A549 (cell line): Measurements from ENCODE around the gene SART3.
A peak's percentile ranks its signal among the peaks of the same experiment; 100 is the strongest.

ENCODE experiments used
- EP300 ChIP-seq, 2 experiments: fragments of >200 bp; sonication (Bioruptor Twin); formaldehyde crosslinking; IDR thresholded peaks; 2 replicates in 1 of 2; 3 replicates in 1 of 2; pipeline ENCODE4 v1.6.1; 2016 to 2017
- ESRRA ChIP-seq: fragments of 150-350 bp; IDR thresholded peaks from 2 replicates; pipeline ENCODE4 v1.6.1; 2014; ENCODE audit warnings: mild to moderate bottlenecking, low read length, borderline replicate concordance
- HDAC2 ChIP-seq: fragments of 200-600 bp; sonication (generic); IDR thresholded peaks from 2 replicates; pipeline ENCODE4 v1.6.1; 2016
- JUNB ChIP-seq: fragments of >200 bp; sonication (Bioruptor Twin); formaldehyde crosslinking; IDR thresholded peaks from 2 replicates; pipeline ENCODE4 v1.6.1; 2016
- KDM1A ChIP-seq: fragments of 200-600 bp; sonication (generic); IDR thresholded peaks from 2 replicates; pipeline ENCODE4 v1.6.1; 2016; ENCODE audit warnings: low read depth, mild to moderate bottlenecking
- KDM5A ChIP-seq: fragments of 200-600 bp; sonication (generic); IDR thresholded peaks from 2 replicates; pipeline ENCODE4 v1.6.1; 2016; ENCODE audit warnings: antibody characterized with exemption, mild to moderate bottlenecking
- MAZ ChIP-seq: fragments of 150-350 bp; IDR thresholded peaks from 2 replicates; pipeline ENCODE4 v1.6.1; 2014; ENCODE audit warnings: antibody characterized with exemption, low read depth, low read length, borderline replicate concordance
- NR3C1 ChIP-seq: fragments of >200 bp; sonication (Bioruptor Twin); formaldehyde crosslinking; IDR thresholded peaks from 3 replicates; pipeline ENCODE4 v1.6.1; 2017
- PHF8 ChIP-seq: fragments of 200-600 bp; sonication (generic); IDR thresholded peaks from 2 replicates; pipeline ENCODE4 v1.6.1; 2016; ENCODE audit warnings: low read depth, mild to moderate bottlenecking, antibody characterized with exemption, moderate library complexity, borderline replicate concordance
- POLR2A ChIP-seq: IDR thresholded peaks from 2 replicates; pipeline ENCODE4 v1.6.1; 2012; ENCODE audit warnings: mild to moderate bottlenecking, low read length
- TF ChIP-seq, protein P1 (sequence below): IDR thresholded peaks from 2 replicates; pipeline ENCODE4 v1.6.1; 2012
- TF ChIP-seq, protein P2 (sequence below): fragments of >200 bp; sonication (Bioruptor Twin); formaldehyde crosslinking; IDR thresholded peaks from 3 replicates; pipeline ENCODE4 v1.5.1; 2016
- TF ChIP-seq, protein P3 (sequence below): IDR thresholded peaks from 2 replicates; pipeline ENCODE4 v1.6.1; 2012

DNA sequence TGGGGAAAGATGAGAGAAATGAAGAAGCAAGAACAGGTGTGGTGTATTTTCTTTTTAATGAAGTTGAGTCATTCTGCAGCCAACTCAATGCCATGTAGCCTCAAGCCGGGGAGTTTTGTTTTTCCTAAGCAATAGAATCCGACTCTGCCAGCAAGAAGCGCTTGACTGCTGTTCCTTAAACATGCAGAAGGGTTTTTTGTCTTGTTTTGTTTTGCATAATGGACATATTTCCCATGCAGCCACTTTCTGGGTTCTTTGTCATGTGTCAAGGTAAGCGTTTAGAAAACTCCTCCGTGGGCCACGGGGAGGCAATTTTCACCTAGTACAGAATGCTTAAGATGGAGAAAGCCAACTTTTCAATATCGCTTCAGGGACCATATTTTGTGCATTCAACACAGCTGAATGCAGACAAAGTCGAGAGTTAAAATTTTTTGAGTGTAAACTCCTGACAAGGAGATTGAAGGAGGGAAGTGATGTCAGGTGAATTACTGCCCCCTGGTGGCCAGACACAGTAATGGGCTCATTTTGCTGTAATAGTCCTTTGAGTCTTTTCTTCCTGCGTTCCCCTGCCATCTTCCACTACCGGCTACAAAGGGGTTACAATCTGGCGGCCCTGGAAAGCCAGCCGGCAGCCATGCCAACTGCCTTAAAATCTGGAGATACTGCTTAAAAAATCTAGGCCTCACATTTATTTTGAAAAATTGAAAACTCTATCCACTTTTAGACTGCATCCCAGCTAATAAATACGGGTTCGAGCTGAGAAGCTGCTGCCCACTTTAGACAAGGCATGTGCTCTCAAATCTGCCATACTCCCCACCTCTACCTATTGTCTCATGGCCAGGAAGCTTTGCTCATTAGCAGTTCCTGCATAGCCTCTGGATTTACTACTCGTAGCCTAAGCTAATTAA lies 49.1 kb downstream of the SART3 start:
- no peak for TF ChIP-seq HDAC2
- TF ChIP-seq MAZ = no peak
- TF ChIP-seq, protein P1, sequence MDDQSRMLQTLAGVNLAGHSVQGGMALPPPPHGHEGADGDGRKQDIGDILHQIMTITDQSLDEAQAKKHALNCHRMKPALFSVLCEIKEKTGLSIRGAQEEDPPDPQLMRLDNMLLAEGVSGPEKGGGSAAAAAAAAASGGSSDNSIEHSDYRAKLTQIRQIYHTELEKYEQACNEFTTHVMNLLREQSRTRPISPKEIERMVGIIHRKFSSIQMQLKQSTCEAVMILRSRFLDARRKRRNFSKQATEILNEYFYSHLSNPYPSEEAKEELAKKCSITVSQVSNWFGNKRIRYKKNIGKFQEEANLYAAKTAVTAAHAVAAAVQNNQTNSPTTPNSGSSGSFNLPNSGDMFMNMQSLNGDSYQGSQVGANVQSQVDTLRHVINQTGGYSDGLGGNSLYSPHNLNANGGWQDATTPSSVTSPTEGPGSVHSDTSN = no peak
- TF ChIP-seq PHF8 = no peak
- TF ChIP-seq, protein P2, sequence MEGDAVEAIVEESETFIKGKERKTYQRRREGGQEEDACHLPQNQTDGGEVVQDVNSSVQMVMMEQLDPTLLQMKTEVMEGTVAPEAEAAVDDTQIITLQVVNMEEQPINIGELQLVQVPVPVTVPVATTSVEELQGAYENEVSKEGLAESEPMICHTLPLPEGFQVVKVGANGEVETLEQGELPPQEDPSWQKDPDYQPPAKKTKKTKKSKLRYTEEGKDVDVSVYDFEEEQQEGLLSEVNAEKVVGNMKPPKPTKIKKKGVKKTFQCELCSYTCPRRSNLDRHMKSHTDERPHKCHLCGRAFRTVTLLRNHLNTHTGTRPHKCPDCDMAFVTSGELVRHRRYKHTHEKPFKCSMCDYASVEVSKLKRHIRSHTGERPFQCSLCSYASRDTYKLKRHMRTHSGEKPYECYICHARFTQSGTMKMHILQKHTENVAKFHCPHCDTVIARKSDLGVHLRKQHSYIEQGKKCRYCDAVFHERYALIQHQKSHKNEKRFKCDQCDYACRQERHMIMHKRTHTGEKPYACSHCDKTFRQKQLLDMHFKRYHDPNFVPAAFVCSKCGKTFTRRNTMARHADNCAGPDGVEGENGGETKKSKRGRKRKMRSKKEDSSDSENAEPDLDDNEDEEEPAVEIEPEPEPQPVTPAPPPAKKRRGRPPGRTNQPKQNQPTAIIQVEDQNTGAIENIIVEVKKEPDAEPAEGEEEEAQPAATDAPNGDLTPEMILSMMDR = peak; percentile 91
- TF ChIP-seq NR3C1 = no peak
- no peak for TF ChIP-seq JUNB
- TF ChIP-seq ESRRA = no peak
- TF ChIP-seq EP300 (IDR thresholded peaks at IDR 0.05) = no peak
- TF ChIP-seq KDM1A = no peak
- TF ChIP-seq POLR2A = no peak
- no peak for TF ChIP-seq KDM5A
- TF ChIP-seq, protein P3, sequence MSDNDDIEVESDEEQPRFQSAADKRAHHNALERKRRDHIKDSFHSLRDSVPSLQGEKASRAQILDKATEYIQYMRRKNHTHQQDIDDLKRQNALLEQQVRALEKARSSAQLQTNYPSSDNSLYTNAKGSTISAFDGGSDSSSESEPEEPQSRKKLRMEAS = no peak
